H1 (cell line): Measurements from ENCODE around the gene TRIM41. TPM values are rescaled to one million over a fixed set of nuclear protein-coding genes. Genes with fewer than 3 reads are reported as not detected.

ENCODE experiments used
- CHD7 ChIP-seq: fragments of 300-600 bp; sonication (generic); IDR thresholded peaks from 2 replicates; pipeline ENCODE4 v1.7.1; 2012; ENCODE audit warnings: low read length, moderate library complexity, mild to moderate bottlenecking, inconsistent platforms; ENCODE audit not compliant: insufficient replicate concordance
- FOSL1 ChIP-seq: IDR thresholded peaks from 2 replicates; pipeline ENCODE4 v1.6.1; 2011; ENCODE audit warnings: mild to moderate bottlenecking, low read depth, low read length, moderate library complexity; ENCODE audit not compliant: insufficient read depth
- MAFK ChIP-seq: IDR thresholded peaks from 2 replicates; pipeline ENCODE4 v1.6.1; 2012; ENCODE audit warnings: low read depth, mild to moderate bottlenecking, improper control_type of control experiment, low read length
- SP4 ChIP-seq: IDR thresholded peaks from 2 replicates; pipeline ENCODE4 v1.6.1; 2012; ENCODE audit warnings: low read length, inconsistent platforms
- USF2 ChIP-seq: IDR thresholded peaks from 2 replicates; pipeline ENCODE4 v1.6.1; 2011; ENCODE audit warnings: low read length, improper control_type of control experiment
- polyA plus RNA-seq, 7 experiments: library from polyadenylated mRNA; depleted of rRNA in 3 of 7; stranded (reverse) in 5 of 7; unstranded in 2 of 7; fragments of >200 nt in 5 of 7; fragments of 200-250 nt in 2 of 7; gene quantifications; 1 replicate in 5 of 7; 2 replicates in 1 of 7; 4 replicates in 1 of 7; pipeline versions ENCODE4 v1.2.1 to v1.2.3, GENCODE V29; 2011 to 2013; ENCODE audit warnings: missing spikeins in 2 of 7, mixed read lengths in 2 of 7
- total RNA-seq: library from RNA; stranded (reverse); fragmentation: NEBNext Ultra II Directional; extraction: Animal tissue kit (Norgen Biotek cat#: 25700); gene quantifications from 2 replicates; pipeline ENCODE4 v1.2.1, GENCODE V29; 2021

TRIM41 gene
- total and polyA plus RNA-seq, 2 of the 8 experiments (the other 6 are each of a cell fraction or from before 2014, with no cell fraction given), result 12.9 to 21.6 TPM

- TF ChIP-seq CHD7, result peak; percentile 22
- TF ChIP-seq USF2, result no peak
- TF ChIP-seq SP4, result peak; percentile 49; the same call in 1 of the 2 replicates
- no peak for TF ChIP-seq FOSL1
- 0 out of 2 replicates have a peak, but pooled peaks have one; percentile 29 for TF ChIP-seq MAFK
Observed at GRCh38 chr5:181235689-181236366, 12.7 kb downstream of the TRIM41 start (continued).
